Stomach (tissue), 4 donors: ENCODE data around the gene PRAMEF17.
"Not testable (repeated sequence)": the region's sequence is repeated elsewhere in the genome, so short reads cannot be mapped to it uniquely, and the experiment has no call there.

Experiments used
- CTCF ChIP-seq, 7 experiments: fragments of 450-650 bp in 4 of 7; fragments of 200-600 bp in 3 of 7; sonication (generic) in 3 of 7; IDR thresholded peaks; one replicate each; pipeline ENCODE4 v1.5.1; 2016 to 2019; ENCODE audit warnings: antibody characterized with exemption in 7 of 7, control low read depth in 2 of 7, mild to moderate bottlenecking in 1 of 7
- POLR2A ChIP-seq, 4 donors: fragments of 450-650 bp; IDR thresholded peaks; one replicate each; pipeline ENCODE4 v1.6.1; 2016; ENCODE audit warnings: antibody characterized with exemption in 4 of 4, control low read depth in 2 of 4, mild to moderate bottlenecking in 1 of 4, moderate library complexity in 1 of 4

GRCh38 chr1:13394761-13395160, 5.3 kb downstream of the PRAMEF17 start:
- TF ChIP-seq POLR2A, CTCF (IDR thresholded peaks at IDR 0.05): not testable (repeated sequence)
